Measurements from ENCODE around the gene PAM.
"Not testable (repeated sequence)": the region's sequence is repeated elsewhere in the genome, so short reads cannot be mapped to it uniquely, and the experiment has no call there.

The PAM gene

DNA sequence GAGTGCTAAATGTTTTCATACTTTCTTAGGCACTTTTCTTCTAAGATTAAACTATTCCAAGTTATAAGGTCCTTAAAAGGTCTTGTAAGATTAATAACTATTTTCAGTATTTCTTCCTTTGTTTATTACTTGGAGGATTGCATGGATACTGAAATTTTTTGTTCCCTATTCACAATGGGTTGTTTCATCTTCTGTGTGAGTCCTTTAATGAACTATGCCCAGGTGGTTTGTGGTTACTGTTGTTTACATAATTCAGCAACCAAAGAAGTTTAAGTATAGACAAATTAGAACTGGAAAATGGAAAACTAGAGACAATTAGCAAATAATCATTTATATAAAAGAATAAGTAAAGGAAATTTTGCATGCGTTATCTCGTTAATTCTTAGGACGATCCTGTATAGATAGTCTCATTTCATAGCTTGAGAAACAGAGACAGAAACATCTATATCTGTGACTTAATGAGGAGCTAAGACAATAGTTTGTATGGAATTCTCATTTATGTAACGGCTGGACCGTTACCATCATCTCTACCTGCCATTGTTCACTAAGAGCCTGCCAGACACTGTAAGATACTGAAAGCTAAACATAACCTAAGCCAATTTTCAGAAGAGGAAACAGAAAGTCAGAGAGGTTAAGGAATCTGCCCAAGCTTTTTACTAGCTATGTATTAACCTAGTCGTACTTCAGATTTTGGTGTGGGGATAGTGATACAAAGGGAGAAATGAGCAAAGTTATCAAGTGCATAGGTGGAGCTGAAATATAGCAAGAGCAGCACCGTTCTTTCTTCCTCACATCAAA lies 148.2 kb downstream of the PAM start:
- FAIRE-seq, result peak; percentile 66

DNA sequence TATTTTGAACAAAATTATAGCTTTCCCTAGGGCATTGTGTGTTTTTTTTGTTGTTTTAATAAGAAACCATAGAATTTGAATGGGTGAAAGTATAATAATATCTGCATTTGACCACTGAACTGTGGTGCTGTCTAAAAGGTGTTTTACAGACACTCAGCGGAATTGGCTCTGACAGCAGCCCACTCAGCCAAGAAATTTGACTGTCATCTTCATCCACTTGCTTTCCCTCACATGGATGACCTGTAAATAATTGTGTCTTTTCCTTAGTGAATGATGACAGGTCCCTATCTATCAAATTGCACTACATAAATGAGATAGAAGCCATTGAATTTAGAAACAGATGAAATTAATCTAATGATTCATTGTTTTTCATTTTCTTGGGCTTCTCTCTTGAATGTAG lies 150.0 kb downstream of the PAM start:
- no peak for FAIRE-seq

DNA sequence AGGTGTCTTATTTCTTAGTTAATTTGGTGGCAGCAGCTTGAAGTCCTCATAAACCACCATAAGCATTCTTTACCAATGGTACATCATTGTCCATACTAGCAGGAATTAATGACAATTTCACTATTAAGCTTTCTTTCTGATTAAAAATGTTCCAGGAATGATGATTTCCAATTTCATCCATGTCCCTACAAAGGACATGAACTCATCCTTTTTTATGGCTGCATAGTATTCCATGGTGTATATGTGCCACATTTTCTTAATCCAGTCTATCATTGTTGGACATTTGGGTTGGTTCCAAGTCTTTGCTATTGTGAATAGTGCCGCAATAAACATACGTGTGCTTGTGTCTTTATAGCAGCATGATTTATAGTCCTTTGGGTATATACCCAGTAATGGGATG lies 152.0 kb downstream of the PAM start:
- FAIRE-seq, result not testable (repeated sequence)

DNA sequence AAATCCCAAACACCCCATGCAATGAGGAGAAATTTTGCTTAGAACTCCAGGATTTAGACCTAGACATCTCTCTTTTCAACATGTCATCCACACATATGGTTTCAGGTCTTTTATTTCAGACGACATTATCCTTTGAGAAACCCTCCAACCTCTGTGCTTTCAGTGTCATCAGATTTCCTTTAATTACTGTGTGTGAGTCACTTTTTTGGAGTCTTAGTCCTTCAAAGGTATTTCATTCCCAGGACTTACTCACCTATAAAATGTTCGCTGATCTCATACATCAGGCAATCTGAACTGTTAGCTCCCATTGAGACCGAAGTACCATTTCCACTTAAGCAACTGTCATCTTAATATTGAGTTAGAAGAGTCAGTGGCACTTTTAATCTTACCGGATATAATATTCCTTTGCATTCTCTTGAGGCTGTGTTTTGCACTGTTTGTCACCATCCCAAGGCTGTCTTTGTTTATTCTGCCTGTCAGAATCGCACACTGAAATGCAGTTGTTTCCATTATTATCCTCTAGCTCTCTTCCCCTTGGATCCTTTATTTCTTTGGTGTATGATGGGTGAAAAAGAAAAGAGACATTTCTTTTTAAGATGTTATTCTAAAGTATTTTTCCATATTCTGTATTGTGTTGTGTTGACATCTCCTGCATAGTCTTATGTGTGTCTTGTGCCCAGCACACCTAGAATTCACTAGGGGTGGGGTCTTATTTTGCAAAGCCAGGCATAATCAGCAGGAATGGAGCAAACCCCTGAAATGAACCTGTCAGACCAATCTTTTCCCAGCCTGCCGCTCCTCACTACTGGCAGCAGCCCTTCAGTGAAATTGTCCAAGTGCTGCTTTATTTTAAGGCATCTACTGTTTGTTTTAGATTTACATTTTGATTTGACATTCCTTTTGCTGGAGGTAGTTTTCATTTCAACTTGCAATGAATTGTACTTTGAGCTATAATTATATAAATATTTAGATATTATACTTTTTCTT lies 155.4 kb downstream of the PAM start:
- FAIRE-seq, result no peak

DNA sequence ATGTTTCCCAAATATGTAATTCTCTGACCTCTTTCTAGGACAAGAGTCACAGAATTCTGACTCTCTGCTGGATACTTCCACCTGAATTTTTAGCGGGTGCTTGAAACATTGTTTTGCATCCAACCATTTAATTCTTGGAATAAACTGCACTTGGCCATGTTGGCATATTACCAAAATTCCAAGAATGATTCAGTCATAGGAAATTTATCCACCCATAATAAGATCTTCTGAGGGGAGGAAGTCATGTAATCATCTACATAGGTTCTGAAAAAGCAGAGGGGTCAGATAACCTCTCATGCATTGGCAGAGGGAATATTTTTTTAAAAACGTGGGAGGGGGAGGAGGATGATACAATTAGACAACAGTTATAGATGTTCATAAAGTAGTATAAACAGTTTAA lies 156.9 kb downstream of the PAM start:
- FAIRE-seq, result no peak

DNA sequence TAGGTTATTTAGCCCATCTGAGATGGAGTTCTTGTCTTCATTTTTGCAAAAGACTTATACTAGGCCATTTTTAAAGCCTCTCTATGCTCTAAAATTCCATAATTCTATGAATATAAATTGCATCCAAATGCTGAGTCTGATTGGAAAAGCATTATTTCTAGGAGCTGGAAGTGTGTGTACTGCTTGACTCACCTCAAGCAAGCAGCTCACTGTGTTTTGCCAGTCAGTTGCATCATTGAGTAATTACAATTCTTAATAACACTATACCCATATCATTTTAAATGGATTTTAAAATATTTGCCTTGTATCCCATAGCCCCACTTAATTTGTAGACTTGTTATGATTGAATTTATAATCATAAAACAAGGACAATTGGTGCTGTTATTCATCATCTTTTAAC lies 161.0 kb downstream of the PAM start:
- no peak for FAIRE-seq

DNA sequence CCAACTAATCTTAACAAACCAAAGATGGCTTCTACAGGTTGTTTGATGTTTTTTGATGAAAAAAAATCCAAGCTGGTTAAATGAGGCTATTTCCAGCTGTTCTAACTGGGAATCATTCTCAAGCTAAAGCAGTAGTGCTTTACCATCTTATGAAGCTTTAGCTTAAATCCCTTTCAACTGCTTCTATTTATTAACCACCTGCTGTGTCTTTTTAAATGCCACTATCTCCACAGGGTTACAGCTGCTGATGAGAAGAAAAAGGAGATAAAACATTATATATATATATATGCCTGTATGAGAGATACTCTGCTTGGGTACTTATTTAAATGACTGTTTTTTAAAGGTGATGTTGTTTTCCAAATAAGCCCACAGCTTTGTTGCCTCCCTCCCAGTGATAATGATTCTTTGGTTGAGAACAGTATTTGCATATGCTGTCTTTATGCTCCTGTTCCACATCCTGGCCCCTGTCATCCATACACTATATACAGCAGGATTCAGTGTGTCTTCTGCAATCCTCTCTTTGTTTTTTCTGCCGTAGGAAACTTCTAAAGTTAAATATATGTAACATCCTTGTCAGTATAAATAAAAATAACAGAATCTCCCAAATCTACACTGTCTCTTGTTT lies 164.0 kb downstream of the PAM start:
- no peak for FAIRE-seq

DNA sequence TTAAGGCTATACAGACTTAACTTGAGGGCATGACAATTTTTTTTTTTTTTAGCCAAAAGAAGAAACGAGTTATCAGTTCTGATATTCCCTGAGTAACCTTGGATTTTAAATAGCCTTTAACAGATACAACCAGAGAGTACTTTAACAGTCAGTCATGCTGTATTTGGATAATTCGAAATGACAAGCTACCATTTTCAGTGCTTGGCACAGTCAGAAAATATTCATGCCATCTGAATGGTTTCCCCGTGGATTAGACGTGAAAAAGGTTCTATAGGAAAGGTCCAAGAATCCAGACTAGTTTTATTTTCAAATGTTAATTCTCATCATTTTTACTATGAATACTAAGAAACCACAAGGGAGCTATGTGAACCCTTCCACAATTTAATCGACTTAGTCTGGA lies 165.7 kb downstream of the PAM start:
- FAIRE-seq, result no peak

DNA sequence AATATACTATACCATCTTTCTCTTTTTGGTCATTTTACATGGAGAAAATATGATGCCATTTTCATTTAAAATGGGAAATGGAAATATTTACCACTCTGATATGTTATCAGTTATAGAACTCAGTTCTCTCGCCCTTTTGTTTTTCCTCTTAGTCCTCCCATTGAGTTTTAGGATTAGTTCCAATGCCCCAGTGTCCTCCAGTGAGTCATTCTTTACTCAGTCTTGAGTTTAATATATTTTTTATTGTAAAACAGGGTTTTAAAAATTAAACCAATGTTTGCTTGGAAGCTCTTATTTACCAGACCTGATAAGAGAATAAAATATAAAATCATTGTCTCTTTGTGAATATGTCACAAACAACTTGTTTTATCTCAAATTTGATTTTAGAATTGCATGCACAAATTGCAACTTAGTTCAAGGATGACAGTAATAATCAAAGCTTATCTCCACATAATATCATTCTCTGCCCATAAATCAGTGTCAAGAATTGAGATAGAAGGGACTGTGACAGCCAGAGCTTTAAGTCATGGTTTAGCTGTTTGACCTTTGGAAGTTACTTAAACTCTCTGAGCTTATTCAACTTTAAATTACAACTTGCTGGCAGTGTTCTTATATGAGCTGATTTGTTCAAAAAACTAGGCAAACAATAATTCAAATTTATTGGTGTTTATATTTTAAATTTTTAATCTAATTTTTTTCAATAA lies 166.4 kb downstream of the PAM start:
- peak; percentile 18 for FAIRE-seq

DNA sequence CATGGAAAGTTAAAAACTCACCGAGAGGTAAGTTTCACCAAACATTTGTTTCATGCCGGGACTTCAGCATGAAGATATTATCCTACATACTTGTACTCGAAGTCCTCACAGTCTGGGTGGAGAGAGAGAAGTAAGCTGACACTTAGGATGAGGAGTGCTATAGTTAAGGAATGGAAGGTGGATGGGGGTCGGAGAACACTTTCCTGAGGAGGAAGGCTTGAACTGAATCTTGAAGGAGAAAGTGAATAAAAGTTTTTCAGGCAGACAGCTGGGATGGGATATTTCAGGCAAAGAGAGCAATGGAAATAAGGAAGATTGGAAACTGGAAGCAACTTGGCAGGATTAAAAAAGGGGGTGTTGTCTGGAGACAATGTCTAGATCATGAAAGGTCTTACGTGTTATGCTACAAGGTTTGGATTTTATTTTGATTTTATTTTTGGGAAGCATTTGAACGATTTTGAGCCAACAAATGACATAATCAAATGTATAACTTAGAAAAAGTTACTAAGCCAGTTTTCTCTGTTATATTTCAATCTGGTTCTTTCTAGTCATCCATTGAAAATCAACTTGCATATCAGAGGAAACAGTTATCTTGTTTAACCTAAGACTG lies 167.1 kb downstream of the PAM start:
- FAIRE-seq, result no peak

DNA sequence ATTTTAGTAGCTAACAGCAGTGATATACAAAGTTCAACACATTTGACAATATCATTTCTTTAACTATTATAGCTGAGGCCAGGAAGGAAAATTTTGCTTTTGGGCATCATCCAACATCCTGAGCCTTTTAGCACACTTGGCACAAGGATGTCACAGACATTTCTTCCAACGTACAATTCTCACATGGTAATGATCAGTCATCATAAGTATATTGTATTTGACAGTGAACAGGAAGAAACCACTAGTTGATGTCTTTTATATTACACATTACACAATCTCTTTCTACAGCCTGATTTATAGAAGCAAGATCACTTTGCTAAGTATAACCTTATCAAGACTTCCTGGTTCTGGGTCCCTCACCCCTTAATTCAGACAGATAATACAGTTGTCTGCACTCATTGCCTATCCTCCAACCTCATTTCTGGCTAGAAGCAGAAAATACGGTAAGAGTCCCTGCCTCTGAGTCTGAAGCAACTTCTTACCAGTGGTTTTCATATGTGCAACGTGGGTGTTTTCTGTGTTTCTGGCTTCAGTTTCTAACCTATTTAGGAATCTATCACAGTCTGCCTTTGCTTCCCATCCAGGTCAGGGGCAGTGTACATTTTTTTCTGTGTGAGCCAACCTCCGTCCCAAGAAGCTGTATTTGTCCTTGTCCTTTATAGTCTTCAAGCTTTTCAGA lies 167.8 kb downstream of the PAM start:
- no peak for FAIRE-seq

DNA sequence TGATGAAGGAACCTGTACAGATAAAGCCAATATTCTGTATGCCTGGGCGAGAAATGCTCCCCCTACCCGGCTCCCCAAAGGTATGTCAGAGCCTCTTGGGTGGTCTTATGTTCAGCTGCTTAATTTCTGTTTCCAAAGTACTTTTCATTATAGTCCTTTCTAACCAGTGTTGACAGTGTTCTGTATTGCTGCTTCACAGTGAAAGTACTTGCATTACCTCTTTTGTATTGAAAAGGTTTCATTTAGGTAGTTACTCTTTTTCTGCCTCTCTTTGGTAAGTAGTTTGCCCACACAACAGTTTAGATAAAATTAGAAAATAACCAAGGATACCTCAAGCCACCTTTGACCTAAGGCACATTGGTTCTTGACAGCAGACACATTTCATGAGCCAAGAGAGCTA lies 169.9 kb downstream of the PAM start:
- FAIRE-seq, result no peak

DNA sequence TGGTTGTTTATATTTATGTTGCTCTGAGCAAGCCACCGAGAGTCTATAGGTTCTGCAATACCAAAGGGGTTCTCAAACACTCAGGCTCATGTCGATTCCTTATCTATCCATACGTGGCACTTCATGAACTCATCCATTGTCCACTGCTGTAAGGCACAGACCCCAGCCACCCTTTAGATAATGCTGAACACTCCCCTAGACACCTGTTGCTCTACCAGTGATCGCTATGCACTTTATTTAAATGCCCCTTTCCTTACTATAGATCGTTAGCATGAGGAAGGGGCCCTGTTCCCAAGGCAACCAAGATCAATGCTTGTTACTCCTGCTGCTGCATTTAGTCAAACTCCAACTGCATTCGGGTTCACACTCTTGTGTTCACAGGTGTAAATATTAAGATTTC lies 171.9 kb downstream of the PAM start:
- no peak for FAIRE-seq

DNA sequence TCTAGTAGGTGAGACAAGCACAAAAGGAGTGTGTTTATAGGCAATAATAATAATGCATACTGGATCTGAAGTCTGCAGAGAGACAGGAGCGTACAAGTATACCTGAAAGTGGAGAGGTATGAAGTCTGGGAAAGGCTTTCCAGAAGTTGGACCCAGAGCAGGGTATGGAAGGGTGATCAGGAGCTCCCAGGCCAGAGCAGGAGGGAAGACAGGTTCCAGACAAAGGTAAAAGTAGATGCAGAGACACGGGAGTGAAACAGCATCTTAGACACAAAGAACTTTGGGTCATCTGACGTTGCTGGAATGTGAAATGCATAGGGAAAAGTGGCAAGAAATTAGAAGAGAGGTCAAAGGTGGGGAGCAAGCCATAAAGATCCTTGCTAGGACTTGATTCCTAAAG lies 175.1 kb downstream of the PAM start:
- no peak for FAIRE-seq

DNA sequence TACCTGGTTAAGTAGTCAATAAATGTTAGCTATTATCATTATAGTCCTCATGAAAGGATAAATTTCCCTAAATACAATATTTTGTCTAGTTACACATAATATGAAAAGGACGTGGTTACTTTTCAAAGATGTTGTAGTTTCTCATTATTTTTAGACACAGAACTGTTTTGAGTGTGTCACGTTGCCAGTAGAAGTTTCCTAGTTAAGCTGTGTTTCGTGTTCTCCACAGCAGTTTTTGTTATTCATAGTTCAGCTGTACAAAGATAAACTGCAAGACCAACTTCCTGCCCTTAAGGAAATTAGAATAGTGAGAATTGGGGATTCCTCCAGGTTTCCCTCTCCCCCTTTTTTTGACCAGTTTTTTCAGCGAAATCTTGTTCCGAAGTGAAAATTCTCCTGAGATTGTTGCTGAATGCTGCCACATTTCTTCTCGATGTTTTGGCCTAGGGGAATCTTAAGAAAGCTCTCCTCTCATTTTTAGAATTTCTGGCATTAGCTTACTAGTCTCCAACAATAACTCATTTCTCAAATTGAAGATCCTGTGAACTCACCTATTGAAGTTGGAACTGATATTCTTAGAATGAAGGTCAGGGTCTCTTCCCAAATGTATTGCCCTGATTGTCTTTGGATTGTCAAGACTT lies 176.1 kb downstream of the PAM start:
- FAIRE-seq, result no peak

DNA sequence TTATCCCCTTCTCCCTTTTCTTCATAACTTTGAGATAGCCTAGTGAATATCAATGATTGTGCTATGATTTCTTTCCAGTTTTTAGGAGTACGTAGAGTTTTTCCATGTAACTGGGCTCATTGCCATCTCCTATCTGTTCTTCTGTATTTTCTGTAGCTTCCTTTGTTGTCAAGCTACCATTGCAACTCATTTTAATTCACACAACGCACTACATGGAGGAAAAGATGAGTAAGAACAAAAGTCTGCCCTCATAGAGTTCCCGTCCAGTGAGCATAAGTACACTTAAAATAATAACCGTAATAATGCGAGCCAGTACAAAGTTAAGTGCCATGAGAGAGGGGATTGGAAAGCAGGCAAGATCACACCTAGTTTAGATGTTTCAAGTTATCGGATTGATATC lies 177.7 kb downstream of the PAM start:
- no peak for FAIRE-seq

DNA sequence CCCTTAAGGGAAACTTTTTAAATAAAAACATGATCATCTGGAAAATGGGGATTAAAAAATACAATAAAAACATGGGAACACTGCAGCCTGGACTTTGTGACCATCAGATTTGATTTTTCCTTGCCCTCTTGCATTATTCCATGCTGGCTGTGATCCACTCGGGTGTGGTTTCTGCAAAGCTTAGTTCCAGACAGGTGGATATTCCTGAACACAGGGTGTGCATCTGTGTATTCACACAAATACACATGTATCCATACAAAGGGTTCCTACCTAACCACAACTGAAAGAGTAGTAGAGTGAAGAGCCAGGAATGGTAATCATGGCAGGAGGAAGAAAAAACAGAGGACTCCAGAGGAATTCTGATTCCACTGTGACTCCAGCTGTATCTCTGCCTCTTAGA lies 178.2 kb downstream of the PAM start:
- FAIRE-seq, result no peak

DNA sequence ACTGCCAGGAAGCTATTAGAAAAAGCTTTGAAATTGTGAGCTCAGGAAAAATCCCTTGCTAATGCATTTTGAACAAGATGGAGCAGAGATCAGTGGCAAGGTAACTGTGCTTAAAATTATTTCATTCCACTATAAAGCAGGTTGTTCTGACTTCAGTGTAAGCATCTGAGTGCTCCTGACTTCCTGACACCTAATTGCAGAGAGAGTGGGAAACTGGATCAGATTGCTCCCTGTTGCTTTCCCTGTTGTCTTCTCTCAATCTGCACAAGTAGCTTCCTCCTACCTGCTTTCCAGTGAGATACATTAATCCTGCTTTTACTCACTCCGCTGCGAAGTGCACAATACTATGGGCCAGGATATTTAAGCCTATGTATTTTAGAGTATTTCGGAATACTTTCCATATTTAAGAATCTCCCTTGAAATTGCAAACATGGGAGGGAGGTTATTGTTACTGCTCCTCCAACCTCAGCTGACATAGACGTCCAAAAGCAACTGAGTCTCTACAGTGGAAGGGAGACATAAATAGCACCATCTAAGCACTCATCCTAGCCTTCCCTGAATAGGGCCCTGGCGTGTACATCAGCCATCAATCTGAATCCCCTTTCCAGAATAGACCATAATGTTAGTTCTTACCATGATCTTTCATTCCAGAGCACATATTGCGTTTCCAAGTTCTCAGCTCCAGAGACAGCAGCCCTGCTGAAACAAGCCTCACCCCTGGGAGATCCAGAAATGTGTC lies 178.8 kb downstream of the PAM start:
- FAIRE-seq, result no peak

DNA sequence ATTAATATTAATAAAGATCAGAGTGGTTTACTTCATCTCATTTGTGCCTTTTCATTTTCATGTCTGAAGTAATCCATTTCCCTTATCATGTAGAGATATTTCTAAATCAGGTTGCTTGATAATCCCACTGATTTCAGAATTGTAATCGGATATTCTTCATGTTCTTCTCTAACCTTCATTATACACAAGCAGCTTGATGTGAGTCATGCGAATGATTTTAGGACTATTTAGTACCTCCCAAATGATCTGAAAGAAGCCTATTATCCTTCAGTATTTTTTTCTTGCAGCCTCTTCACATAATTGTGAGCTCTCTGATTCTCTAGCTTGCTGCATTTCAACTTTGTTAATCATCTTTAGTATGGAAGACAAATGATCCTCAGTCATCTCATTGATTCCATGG lies 182.8 kb downstream of the PAM start:
- no peak for FAIRE-seq

DNA sequence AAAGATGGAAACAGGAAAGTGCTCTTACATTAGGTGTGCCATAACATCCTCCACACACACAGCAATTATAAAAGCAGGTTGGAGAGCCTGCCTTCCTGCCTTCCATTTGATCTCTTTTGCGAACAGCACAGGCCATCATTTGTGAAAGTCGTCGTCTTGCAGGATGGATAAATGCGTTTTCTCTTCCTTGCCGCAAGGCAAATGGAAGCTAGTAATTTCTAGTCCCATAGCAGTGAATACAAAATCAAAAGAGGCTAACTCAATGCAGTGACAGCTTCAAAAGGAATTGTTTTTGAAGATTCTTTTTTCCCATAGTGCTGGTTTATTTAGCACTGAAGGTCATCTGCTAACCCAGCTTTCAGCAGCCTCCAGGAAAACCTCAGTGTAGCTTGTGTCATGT lies 186.0 kb downstream of the PAM start:
- no peak for FAIRE-seq

DNA sequence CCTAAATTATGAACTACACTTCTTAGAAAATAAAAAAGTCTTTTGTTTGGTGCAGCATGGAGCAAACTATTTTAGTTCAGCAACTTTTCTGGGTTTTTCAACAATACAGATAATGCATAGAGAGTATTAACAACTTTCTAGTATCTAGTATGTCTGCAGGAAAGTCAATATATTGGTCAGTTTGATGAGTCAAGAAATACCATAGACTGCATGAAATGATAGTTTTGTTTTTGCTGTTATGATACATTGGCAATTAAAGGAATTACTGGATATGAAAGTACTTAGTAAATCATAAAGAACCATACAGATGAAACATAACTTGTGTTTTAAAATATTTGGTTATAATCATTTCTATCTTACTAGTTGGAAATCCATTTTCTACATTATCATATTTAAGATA lies 191.3 kb downstream of the PAM start:
- no peak for FAIRE-seq
